ENCODE data around the gene CD151. TPM values are rescaled to one million over a fixed set of nuclear protein-coding genes. Genes with fewer than 3 reads are reported as not detected.

CD151 gene
- 51.3 TPM for total RNA-seq

GRCh38 chr11:832529-833113 is at the start of gene CD151:
Gene CD151, plus strand, starts transcription at chr11:832952. Its CDS starts 3,118 bp downstream, at chr11:836070.

GRCh38 chr11:789943-790342 is 42.8 kb upstream of the CD151 start, which contains the start of gene CEND1:
Gene CEND1, minus strand, starts transcription at chr11:790090. Its CDS starts 1,514 bp downstream, at chr11:788576.

GRCh38 chr11:798093-798713 is 34.5 kb upstream of the CD151 start, which contains the start of gene SLC25A22:
Gene SLC25A22, minus strand, starts transcription at chr11:798281. Its CDS starts 3,275 bp downstream, at chr11:795006.

GRCh38 chr11:809287-810039 is 23.3 kb upstream of the CD151 start, which contains the start of gene RPLP2:
Gene RPLP2, plus strand, starts transcription at chr11:809967. Its CDS starts 268 bp downstream, at chr11:810235.

GRCh38 chr11:818396-819128 is 14.2 kb upstream of the CD151 start, which contains the start of gene PNPLA2:
Gene PNPLA2, plus strand, starts transcription at chr11:818914. Its CDS starts 805 bp downstream, at chr11:819719.

GRCh38 chr11:827897-828192 is 4.9 kb upstream of the CD151 start, which contains the start of gene CRACR2B:
Gene CRACR2B, plus strand, starts transcription at chr11:827919. Its CDS starts 689 bp downstream, at chr11:828608.

GRCh38 chr11:842370-843002 is 9.7 kb downstream of the CD151 start, which contains the start of the genes POLR2L and TSPAN4:
Gene POLR2L, minus strand, starts transcription at chr11:842529. Its CDS starts 21 bp downstream, at chr11:842508.
Gene TSPAN4, plus strand, starts transcription at chr11:842852. Its CDS starts 7,453 bp downstream, at chr11:850305.

Small RNA genes within 50 kb of the gene (small RNA-seq; reads per million reads assigned to genes)
- gene SNORA52 (ENCODE audit: low replicate concordance), result not detected

Other genes with a start within 250 kb of the CD151 start
- gene IRF7, start 217.0 kb upstream of the CD151 start, total RNA-seq, result 4.1 TPM
- not detected for gene CDHR5, start 208.0 kb upstream of the CD151 start, total RNA-seq
- gene SCT, start 205.8 kb upstream of the CD151 start, total RNA-seq, result not detected
- gene DRD4, start 195.7 kb upstream of the CD151 start, total RNA-seq, result 0.31 TPM
- 80.8 TPM for gene DEAF1, start 137.7 kb upstream of the CD151 start, total RNA-seq
- gene TMEM80, start 137.1 kb upstream of the CD151 start, total RNA-seq, result 14.7 TPM
- gene EPS8L2, start 126.7 kb upstream of the CD151 start, total RNA-seq, result not detected
- gene TALDO1, start 85.5 kb upstream of the CD151 start, total RNA-seq, result 70.1 TPM
- 37.6 TPM for gene GATD1, start 55.5 kb upstream of the CD151 start, total RNA-seq
- gene CEND1, start 42.9 kb upstream of the CD151 start, total RNA-seq, result 11.3 TPM
- 28.8 TPM for gene SLC25A22, start 34.7 kb upstream of the CD151 start, total RNA-seq
- gene PIDD1, start 27.7 kb upstream of the CD151 start, total RNA-seq, result 10.0 TPM
- gene RPLP2, start 23.0 kb upstream of the CD151 start, total RNA-seq, result 376 TPM
- 9.1 TPM for gene PNPLA2, start 14.0 kb upstream of the CD151 start, total RNA-seq
- gene CRACR2B, start 5.0 kb upstream of the CD151 start, total RNA-seq, result 0.63 TPM
- gene POLR2L, start 9.6 kb downstream of the CD151 start, total RNA-seq, result 13.5 TPM
- gene TSPAN4, start 9.9 kb downstream of the CD151 start, total RNA-seq, result 16.0 TPM
- 28.8 TPM for gene CHID1, start 77.9 kb downstream of the CD151 start, total RNA-seq
- 82.0 TPM for gene AP2A2, start 92.9 kb downstream of the CD151 start, total RNA-seq
- not detected for gene MUC6, start 203.8 kb downstream of the CD151 start, total RNA-seq
- gene MUC2, start 241.9 kb downstream of the CD151 start, total RNA-seq, result not detected

Data from parietal lobe (tissue), 2 donors.